H1 (cell line): ENCODE measurements around the gene CSAD. TPM values are rescaled to one million over a fixed set of nuclear protein-coding genes. Genes with fewer than 3 reads are reported as not detected.

Source experiments
- ASH2L ChIP-seq: fragments of 200-600, 300-600 bp; sonication (generic); IDR thresholded peaks from one replicate; pipeline ENCODE4 v1.7.1; 2017; ENCODE audit warnings: low read length
- BRCA1 ChIP-seq: IDR thresholded peaks from 2 replicates; pipeline ENCODE4 v1.6.1; 2012; ENCODE audit warnings: low read depth, low read length, improper control_type of control experiment
- CHD2 ChIP-seq: IDR thresholded peaks from 2 replicates; pipeline ENCODE4 v1.6.1; 2012; ENCODE audit warnings: low read length, improper control_type of control experiment
- FOSL1 ChIP-seq: IDR thresholded peaks from 2 replicates; pipeline ENCODE4 v1.6.1; 2011; ENCODE audit warnings: mild to moderate bottlenecking, low read depth, low read length, moderate library complexity; ENCODE audit not compliant: insufficient read depth
- MAFK ChIP-seq: IDR thresholded peaks from 2 replicates; pipeline ENCODE4 v1.6.1; 2012; ENCODE audit warnings: low read depth, mild to moderate bottlenecking, improper control_type of control experiment, low read length
- MAX ChIP-seq: IDR thresholded peaks from 2 replicates; pipeline ENCODE4 v1.6.1; 2012; ENCODE audit warnings: inconsistent platforms
- ZNF274 ChIP-seq: IDR thresholded peaks from 2 replicates; pipeline ENCODE4 v1.7.0; 2012; ENCODE audit warnings: low read length, borderline replicate concordance; ENCODE audit errors: extremely low read depth
- polyA plus RNA-seq, 7 experiments: library from polyadenylated mRNA; depleted of rRNA in 3 of 7; stranded (reverse) in 5 of 7; unstranded in 2 of 7; fragments of >200 nt in 5 of 7; fragments of 200-250 nt in 2 of 7; gene quantifications; 1 replicate in 5 of 7; 2 replicates in 1 of 7; 4 replicates in 1 of 7; pipeline versions ENCODE4 v1.2.1 to v1.2.3, GENCODE V29; 2011 to 2013; ENCODE audit warnings: missing spikeins in 2 of 7, mixed read lengths in 2 of 7
- total RNA-seq: library from RNA; stranded (reverse); fragmentation: NEBNext Ultra II Directional; extraction: Animal tissue kit (Norgen Biotek cat#: 25700); gene quantifications from 2 replicates; pipeline ENCODE4 v1.2.1, GENCODE V29; 2021

CSAD gene
- total and polyA plus RNA-seq, 2 of the 8 experiments (the other 6 are each of a cell fraction or from before 2014, with no cell fraction given) = 8.8 to 11.3 TPM

- TF ChIP-seq CHD2 (no peak), ASH2L (no peak), BRCA1 (no peak), MAX (no peak), ZNF274 (no peak), FOSL1 (no peak), MAFK (no peak)
These were observed 20.4 kb upstream of the CSAD start (continued) for GRCh38 chr12:53201177-53201541.
